Breast epithelium (tissue), 4 donors: Measurements from ENCODE around the gene SLC9A8. TPM values are rescaled to one million over a fixed set of nuclear protein-coding genes. Genes with fewer than 3 reads are reported as not detected.
"Not testable (repeated sequence)": the region's sequence is repeated elsewhere in the genome, so short reads cannot be mapped to it uniquely, and the experiment has no call there.

Experiments
- DNase-seq, 2 donors: peaks; one replicate each; pipeline ENCODE4 v3.0.0-alpha.2; 2019; ENCODE audit warnings: low spot score in 2 of 2
- H3K27ac ChIP-seq, 2 donors: fragments of 200-600 bp; sonication (generic) in 1 of 2; one replicate each; pipeline ENCODE4 v1.5.1; 2016 to 2019; ENCODE audit warnings: mild to moderate bottlenecking in 1 of 2
- H3K27me3 ChIP-seq, 2 donors: fragments of 200-600 bp; sonication (generic) in 1 of 2; one replicate each; pipeline versions ENCODE4 v1.5.1 to v1.6.0; 2017 to 2019; ENCODE audit warnings: control low read depth in 1 of 2, mild to moderate bottlenecking in 1 of 2
- H3K36me3 ChIP-seq: fragments of 200-600 bp; one replicate; pipeline ENCODE4 v1.5.1; 2019
- H3K4me1 ChIP-seq, 2 donors: fragments of 200-600 bp; sonication (generic); one replicate each; pipeline ENCODE4 v1.5.1; 2016 to 2019; ENCODE audit warnings: control low read depth in 1 of 2
- H3K4me3 ChIP-seq, 3 donors: fragments of 200-600 bp; sonication (generic); 1 replicate in 2 of 3; 2 replicates in 1 of 3; pipeline ENCODE4 v1.5.1; 2016 to 2019; ENCODE audit warnings: mild to moderate bottlenecking in 3 of 3, moderate library complexity in 2 of 3
- H3K9me3 ChIP-seq, 2 donors: fragments of 200-600 bp; sonication (generic) in 1 of 2; one replicate each; pipeline ENCODE4 v1.5.1; 2016 to 2019; ENCODE audit warnings: control low read depth in 1 of 2
- CTCF ChIP-seq, 3 donors: fragments of 450-650 bp; IDR thresholded peaks; one replicate each; pipeline ENCODE4 v1.5.1; 2016 to 2017; ENCODE audit warnings: antibody characterized with exemption in 3 of 3, mild to moderate bottlenecking in 3 of 3, moderate library complexity in 3 of 3
- POLR2A ChIP-seq: fragments of 450-650 bp; IDR thresholded peaks from one replicate; pipeline ENCODE4 v1.6.1; 2016; ENCODE audit warnings: antibody characterized with exemption, mild to moderate bottlenecking, moderate library complexity
- POLR2AphosphoS5 ChIP-seq, 3 donors: sonication (generic); formaldehyde crosslinking; IDR thresholded peaks; one replicate each; pipeline ENCODE4 v1.6.1; 2017; ENCODE audit warnings: antibody characterized with exemption in 3 of 3
- intact Hi-C: fragments of 100-400 bp; cut with DNase I; formaldehyde crosslinking; loops from one replicate; pipeline ENCODE4 v1.15.1; 2023; ENCODE audit warnings: low total_unique reads
- total RNA-seq, 3 donors: library from RNA; depleted of rRNA; stranded (reverse); fragments of >200 nt; gene quantifications; one replicate each; pipeline ENCODE4 v1.1.0, GENCODE V29; 2016

SLC9A8 gene
- total RNA-seq, 3 donors from 2014 or later = 11.8 to 13.5 (median 13.3) TPM

- Histone ChIP-seq H3K9me3 (no peaks in the 10 kb centered on the region), H3K4me3 (no peak overlapping the region), H3K4me1 (peaks cover 16 to 20% of the 10 kb centered on the region in 2 donors), H3K27me3 (no peaks in the 10 kb centered on the region), H3K36me3 (no peaks in the 10 kb centered on the region), H3K27ac (peak overlapping the region; percentile 75 to 91)
- no peak for TF ChIP-seq CTCF (IDR thresholded peaks at IDR 0.05)
- TF ChIP-seq POLR2A = no peak
- no peak for TF ChIP-seq POLR2AphosphoS5 (IDR thresholded peaks at IDR 0.05)
- intact Hi-C loops = no loop called here
- no peak for DNase-seq
These were observed 45.6 kb upstream of the SLC9A8 start for GRCh38 chr20:49766979-49767521.

GRCh38 chr20:49768204-49769047, 44.2 kb upstream of the SLC9A8 start:
- intact Hi-C loops = no loop called here
- Histone ChIP-seq H3K36me3 (no peaks in the 10 kb centered on the region), H3K4me1 (peaks cover 16 to 20% of the 10 kb centered on the region in 2 donors), H3K9me3 (no peaks in the 10 kb centered on the region), H3K4me3 (peak overlapping the region in 1 of 3 donors; percentile 9), H3K27me3 (no peaks in the 10 kb centered on the region), H3K27ac (peak overlapping the region; percentile 91 to 94)
- TF ChIP-seq POLR2A = no peak
- TF ChIP-seq CTCF (IDR thresholded peaks at IDR 0.05) = peak in 1 of 3 donors; percentile 27
- TF ChIP-seq POLR2AphosphoS5 (IDR thresholded peaks at IDR 0.05) = peak; percentile 95 to 98 (median 95)
- peak; percentile 63 to 95 for DNase-seq

- TF ChIP-seq POLR2A = no peak
- no peak for TF ChIP-seq CTCF (IDR thresholded peaks at IDR 0.05)
- TF ChIP-seq POLR2AphosphoS5 (IDR thresholded peaks at IDR 0.05) = no peak
- Histone ChIP-seq H3K9me3 (no peaks in the 10 kb centered on the region), H3K27ac (peak overlapping the region; percentile 91 to 94), H3K27me3 (no peaks in the 10 kb centered on the region), H3K4me1 (peaks cover 16 to 20% of the 10 kb centered on the region in 2 donors), H3K36me3 (no peaks in the 10 kb centered on the region), H3K4me3 (peak overlapping the region in 1 of 3 donors; percentile 9)
- no peak for DNase-seq
- intact Hi-C loops = no loop called here
These were observed 43.5 kb upstream of the SLC9A8 start for GRCh38 chr20:49769048-49769581.

GRCh38 chr20:49770634-49771033, 42.0 kb upstream of the SLC9A8 start:
- TF ChIP-seq CTCF (IDR thresholded peaks at IDR 0.05) = no peak
- no peak for DNase-seq
- Histone ChIP-seq H3K36me3 (no peaks in the 10 kb centered on the region), H3K27me3 (no peaks in the 10 kb centered on the region), H3K4me1 (peaks cover 12 to 19% of the 10 kb centered on the region in 2 donors), H3K27ac (peak overlapping the region; percentile 41 to 91), H3K9me3 (no peaks in the 10 kb centered on the region), H3K4me3 (no peak overlapping the region)
- intact Hi-C loops = no loop called here

GRCh38 chr20:49774213-49774612, 38.4 kb upstream of the SLC9A8 start:
- DNase-seq, H3K27ac ChIP-seq, H3K9me3 ChIP-seq, intact Hi-C loops, H3K4me1 ChIP-seq, H3K36me3 ChIP-seq, H3K4me3 ChIP-seq, H3K27me3 ChIP-seq: not testable (repeated sequence)
